Thyroid gland (tissue), 4 donors: ENCODE results near the gene SNAP29.

Experiments used
- POLR2A ChIP-seq, 2 donors: fragments of 450-650 bp; IDR thresholded peaks; one replicate each; pipeline ENCODE4 v1.6.1; 2017; ENCODE audit warnings: antibody characterized with exemption in 2 of 2, mild to moderate bottlenecking in 2 of 2, moderate library complexity in 1 of 2
- TF ChIP-seq, protein P1 (sequence below), 6 experiments: fragments of 200-600 bp in 3 of 6; fragments of 450-650 bp in 3 of 6; sonication (generic) in 3 of 6; IDR thresholded peaks; one replicate each; pipeline ENCODE4 v1.5.1; 2016 to 2019; ENCODE audit warnings: antibody characterized with exemption in 6 of 6, mild to moderate bottlenecking in 2 of 6, inconsistent platforms in 1 of 6, moderate library complexity in 1 of 6

DNA sequence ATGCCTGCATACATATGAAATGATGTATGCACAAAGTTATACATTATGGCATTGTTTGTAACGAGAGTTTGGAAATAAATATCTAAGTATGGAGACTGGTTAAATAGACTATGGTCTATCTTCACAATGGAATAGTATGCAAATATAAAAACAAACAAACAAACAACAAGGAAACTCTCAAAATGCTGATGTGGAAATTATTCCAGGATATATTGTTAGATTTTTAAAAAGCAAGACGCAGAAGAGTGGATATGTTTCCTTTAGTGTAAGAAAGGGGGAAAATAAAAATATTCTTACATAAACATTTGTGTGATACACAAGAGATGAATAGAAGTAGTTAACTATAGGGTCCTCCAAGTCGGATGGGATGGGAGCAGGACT is 47.6 kb downstream of the SNAP29 start:
- TF ChIP-seq, protein P1, sequence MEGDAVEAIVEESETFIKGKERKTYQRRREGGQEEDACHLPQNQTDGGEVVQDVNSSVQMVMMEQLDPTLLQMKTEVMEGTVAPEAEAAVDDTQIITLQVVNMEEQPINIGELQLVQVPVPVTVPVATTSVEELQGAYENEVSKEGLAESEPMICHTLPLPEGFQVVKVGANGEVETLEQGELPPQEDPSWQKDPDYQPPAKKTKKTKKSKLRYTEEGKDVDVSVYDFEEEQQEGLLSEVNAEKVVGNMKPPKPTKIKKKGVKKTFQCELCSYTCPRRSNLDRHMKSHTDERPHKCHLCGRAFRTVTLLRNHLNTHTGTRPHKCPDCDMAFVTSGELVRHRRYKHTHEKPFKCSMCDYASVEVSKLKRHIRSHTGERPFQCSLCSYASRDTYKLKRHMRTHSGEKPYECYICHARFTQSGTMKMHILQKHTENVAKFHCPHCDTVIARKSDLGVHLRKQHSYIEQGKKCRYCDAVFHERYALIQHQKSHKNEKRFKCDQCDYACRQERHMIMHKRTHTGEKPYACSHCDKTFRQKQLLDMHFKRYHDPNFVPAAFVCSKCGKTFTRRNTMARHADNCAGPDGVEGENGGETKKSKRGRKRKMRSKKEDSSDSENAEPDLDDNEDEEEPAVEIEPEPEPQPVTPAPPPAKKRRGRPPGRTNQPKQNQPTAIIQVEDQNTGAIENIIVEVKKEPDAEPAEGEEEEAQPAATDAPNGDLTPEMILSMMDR (IDR thresholded peaks at IDR 0.05) = no peak
- no peak for TF ChIP-seq POLR2A (IDR thresholded peaks at IDR 0.05)
